Fibroblast of lung (primary cell): Measurements from ENCODE around the gene SPTBN1.

Source experiments
- CTCF ChIP-seq, 2 donors: IDR thresholded peaks in 1 of 2; conservative IDR thresholded peaks in 1 of 2; 1 replicate in 1 of 2; 2 replicates in 1 of 2; pipeline ENCODE4 v1.5.1; 2011 to 2012; ENCODE audit warnings: low read length in 2 of 2, control low read depth in 1 of 2, inconsistent platforms in 1 of 2, low read depth in 1 of 2, mild to moderate bottlenecking in 1 of 2
- EZH2 ChIP-seq: IDR thresholded peaks from 2 replicates; pipeline ENCODE4 v1.5.1; 2012; ENCODE audit warnings: low read length, control low read depth, mild to moderate bottlenecking; ENCODE audit errors: missing control alignments

- TF ChIP-seq CTCF (conservative IDR thresholded peaks at IDR 0.05 in 1 of 2, IDR thresholded peaks at IDR 0.05 in 1 of 2; ENCODE audit: low read depth in 1 of 2, low read length in 2 of 2) (no peak), EZH2 (no peak)
Measured at GRCh38 chr2:54613386-54613785, 157.3 kb downstream of the SPTBN1 start.
